HG03159 (cell line): ENCODE data around the gene PLSCR4.
A peak's percentile ranks its signal among the peaks of the same experiment; 100 is the strongest.

Experiments
- ATAC-seq: cut with Tn5 transposase; IDR thresholded peaks from one replicate; pipeline ENCODE4 v1.9.1; 2021; ENCODE audit warnings: mild to moderate bottlenecking, moderate library complexity; ENCODE audit not compliant: unreplicated experiment

Gene PLSCR4

GRCh38 chr3:146196789-146197188, 54.1 kb downstream of the PLSCR4 start:
- ATAC-seq = no peak

- ATAC-seq = no peak
These were observed 55.3 kb downstream of the PLSCR4 start for GRCh38 chr3:146195605-146196004.

- ATAC-seq = no peak
These were observed 55.9 kb downstream of the PLSCR4 start for GRCh38 chr3:146195030-146195429.

GRCh38 chr3:146191051-146191450, 59.9 kb downstream of the PLSCR4 start:
- ATAC-seq = no peak

GRCh38 chr3:146189519-146190173, 61.3 kb downstream of the PLSCR4 start:
- ATAC-seq = peak; percentile 98

GRCh38 chr3:146187334-146187950, 63.5 kb downstream of the PLSCR4 start:
- no peak for ATAC-seq

- ATAC-seq = no peak
These were observed 66.5 kb downstream of the PLSCR4 start for GRCh38 chr3:146184241-146185015.

GRCh38 chr3:146181216-146181615, 69.7 kb downstream of the PLSCR4 start:
- ATAC-seq = no peak

- no peak for ATAC-seq
These were observed 70.5 kb downstream of the PLSCR4 start for GRCh38 chr3:146180376-146180775.

- no peak for ATAC-seq
These were observed 72.8 kb downstream of the PLSCR4 start for GRCh38 chr3:146178006-146178689.

GRCh38 chr3:146177519-146177918, 73.4 kb downstream of the PLSCR4 start:
- ATAC-seq = no peak

- ATAC-seq = no peak
These were observed 73.8 kb downstream of the PLSCR4 start for GRCh38 chr3:146177072-146177471.

GRCh38 chr3:146172586-146172985, 78.3 kb downstream of the PLSCR4 start:
- no peak for ATAC-seq

- ATAC-seq = no peak
These were observed 80.3 kb downstream of the PLSCR4 start for GRCh38 chr3:146170591-146170990.

GRCh38 chr3:146169891-146170290, 81.0 kb downstream of the PLSCR4 start:
- ATAC-seq = no peak

- no peak for ATAC-seq
These were observed 84.1 kb downstream of the PLSCR4 start for GRCh38 chr3:146166826-146167225.

GRCh38 chr3:146166415-146166821, 84.5 kb downstream of the PLSCR4 start:
- no peak for ATAC-seq

GRCh38 chr3:146165877-146166276, 85.0 kb downstream of the PLSCR4 start:
- no peak for ATAC-seq

- ATAC-seq = no peak
These were observed 85.7 kb downstream of the PLSCR4 start for GRCh38 chr3:146164971-146165769.

GRCh38 chr3:146164506-146164905, 86.4 kb downstream of the PLSCR4 start:
- no peak for ATAC-seq

GRCh38 chr3:146164071-146164470, 86.8 kb downstream of the PLSCR4 start:
- ATAC-seq = no peak
